Prostate gland (tissue), 2 donors: ENCODE measurements around the gene GNB3. TPM values are rescaled to one million over a fixed set of nuclear protein-coding genes. Genes with fewer than 3 reads are reported as not detected.

Experiments
- DNase-seq: peaks from one replicate; pipeline ENCODE4 v3.0.0-alpha.2; 2019; ENCODE audit warnings: low spot score
- H3K27ac ChIP-seq, 2 donors: fragments of 200-600 bp; sonication (generic); 2 replicates each; pipeline ENCODE4 v1.5.1; 2017 to 2019
- H3K27me3 ChIP-seq: fragments of 200-600 bp; sonication (generic); replicated peaks from 2 replicates; pipeline ENCODE4 v1.5.1; 2019; ENCODE audit not compliant: insufficient read depth
- H3K36me3 ChIP-seq, 2 donors: fragments of 200-600 bp; sonication (generic); 1 replicate in 1 of 2; 2 replicates in 1 of 2; pipeline versions ENCODE4 v1.5.1 to v1.8.1; 2017 to 2019
- H3K4me1 ChIP-seq: fragments of 200-600 bp; sonication (generic); replicated peaks from 2 replicates; pipeline ENCODE4 v1.5.1; 2019
- H3K4me3 ChIP-seq, 2 donors: fragments of 200-600 bp; sonication (generic); 2 replicates each; pipeline ENCODE4 v1.5.1; 2017 to 2019
- H3K9me3 ChIP-seq: fragments of 200-600 bp; sonication (generic); 2 replicates; pipeline ENCODE4 v1.5.1; 2017
- POLR2A ChIP-seq: fragments of 450-650 bp; IDR thresholded peaks from one replicate; pipeline ENCODE4 v1.6.1; 2016; ENCODE audit warnings: antibody characterized with exemption, mild to moderate bottlenecking
- POLR2AphosphoS5 ChIP-seq: sonication (generic); formaldehyde crosslinking; IDR thresholded peaks from one replicate; pipeline ENCODE4 v1.6.1; 2017; ENCODE audit warnings: antibody characterized with exemption
- WGBS: methylation state at CpG from one replicate; pipeline ENCODE4 v1.1.5; 2018; 5-methylcytosine and 5-hydroxymethylcytosine counted together
- intact Hi-C: fragments of 100-400 bp; cut with DNase I; formaldehyde crosslinking; loops from one replicate; pipeline ENCODE4 v1.14.2; 2022
- total RNA-seq, 2 donors: library from RNA; depleted of rRNA; stranded (reverse); fragments of >200 nt; gene quantifications; one replicate each; pipeline ENCODE4 v1.1.0, GENCODE V29; 2016
- TF ChIP-seq, protein P1 (sequence below), 4 experiments: fragments of 200-600 bp in 2 of 4; fragments of 450-650 bp in 2 of 4; sonication (generic) in 2 of 4; IDR thresholded peaks; 1 replicate in 3 of 4; 2 replicates in 1 of 4; pipeline ENCODE4 v1.5.1; 2016 to 2019; ENCODE audit warnings: antibody characterized with exemption in 4 of 4, mild to moderate bottlenecking in 2 of 4, moderate library complexity in 2 of 4

GNB3 gene
- total RNA-seq, 2 donors from 2014 or later = 2.3 to 2.4 TPM

DNA sequence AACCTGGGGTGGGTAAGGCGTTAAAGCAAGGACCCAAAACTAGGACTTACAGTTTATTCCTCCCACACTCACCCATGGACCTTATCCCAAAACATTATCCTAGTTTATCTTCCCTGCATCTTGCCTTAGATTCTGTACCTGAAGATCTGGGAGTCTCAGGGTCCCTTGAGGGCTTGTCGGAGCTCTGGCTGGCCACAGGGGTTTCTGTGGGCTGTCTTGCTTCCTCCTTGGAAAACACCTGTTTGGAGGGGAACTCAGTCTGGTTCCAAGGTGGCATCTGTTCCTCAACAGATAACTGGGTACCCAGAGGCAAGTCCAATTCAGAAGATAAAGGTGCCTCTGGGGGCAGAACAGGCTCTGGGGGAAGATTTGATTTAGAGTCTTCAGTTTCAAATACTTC lies 8.7 kb downstream of the GNB3 start:
- intact Hi-C loops = no loop called here
- DNase-seq = no peak
- Histone ChIP-seq H3K4me1 (peaks cover 12% of the 10 kb centered on the region), H3K4me3 (no peak overlapping the region), H3K27ac (no peak overlapping the region), H3K27me3 (no peaks in the 10 kb centered on the region), H3K36me3 (no peaks in the 10 kb centered on the region), H3K9me3 (no peaks in the 10 kb centered on the region)
- 85% methylated on average over 2 of the region's 2 CpGs for WGBS
- no peak for TF ChIP-seq POLR2A
- no peak for TF ChIP-seq POLR2AphosphoS5
- TF ChIP-seq, protein P1, sequence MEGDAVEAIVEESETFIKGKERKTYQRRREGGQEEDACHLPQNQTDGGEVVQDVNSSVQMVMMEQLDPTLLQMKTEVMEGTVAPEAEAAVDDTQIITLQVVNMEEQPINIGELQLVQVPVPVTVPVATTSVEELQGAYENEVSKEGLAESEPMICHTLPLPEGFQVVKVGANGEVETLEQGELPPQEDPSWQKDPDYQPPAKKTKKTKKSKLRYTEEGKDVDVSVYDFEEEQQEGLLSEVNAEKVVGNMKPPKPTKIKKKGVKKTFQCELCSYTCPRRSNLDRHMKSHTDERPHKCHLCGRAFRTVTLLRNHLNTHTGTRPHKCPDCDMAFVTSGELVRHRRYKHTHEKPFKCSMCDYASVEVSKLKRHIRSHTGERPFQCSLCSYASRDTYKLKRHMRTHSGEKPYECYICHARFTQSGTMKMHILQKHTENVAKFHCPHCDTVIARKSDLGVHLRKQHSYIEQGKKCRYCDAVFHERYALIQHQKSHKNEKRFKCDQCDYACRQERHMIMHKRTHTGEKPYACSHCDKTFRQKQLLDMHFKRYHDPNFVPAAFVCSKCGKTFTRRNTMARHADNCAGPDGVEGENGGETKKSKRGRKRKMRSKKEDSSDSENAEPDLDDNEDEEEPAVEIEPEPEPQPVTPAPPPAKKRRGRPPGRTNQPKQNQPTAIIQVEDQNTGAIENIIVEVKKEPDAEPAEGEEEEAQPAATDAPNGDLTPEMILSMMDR (IDR thresholded peaks at IDR 0.05) = no peak

DNA sequence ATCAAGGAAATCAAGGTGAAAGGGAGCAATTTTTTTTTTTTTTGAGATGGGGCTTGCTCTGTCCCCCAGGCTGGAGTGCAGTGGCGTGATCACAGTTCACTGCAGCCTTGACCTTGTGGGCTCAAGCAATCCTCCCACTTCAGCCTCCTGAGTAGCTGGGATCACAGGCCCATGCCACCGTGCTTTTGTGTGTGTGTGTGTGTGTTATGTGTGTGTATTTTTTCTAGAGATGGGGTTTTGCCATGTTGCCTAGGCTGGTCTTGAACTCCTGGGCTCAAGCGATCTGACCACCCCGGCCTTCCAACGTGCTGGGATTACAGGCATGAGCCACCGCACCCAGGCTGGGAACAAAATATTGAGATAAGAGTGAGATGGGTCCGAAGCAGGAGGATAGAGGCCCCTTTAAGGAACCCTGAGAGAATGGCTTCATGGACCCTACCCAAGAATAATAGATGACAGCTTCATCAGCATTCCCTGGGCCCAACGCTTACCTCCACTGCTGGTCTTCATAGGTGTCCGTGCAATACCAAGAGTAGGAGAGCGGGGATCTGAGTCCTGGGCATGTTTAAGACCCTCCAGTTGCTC lies 9.3 kb downstream of the GNB3 start:
- no peaks in the 10 kb centered on the region for H3K27me3 ChIP-seq
- DNase-seq = no peak
- WGBS = 66% methylated on average over 10 of the region's 10 CpGs
- no peaks in the 10 kb centered on the region for H3K9me3 ChIP-seq
- H3K4me3 ChIP-seq = no peak overlapping the region
- H3K4me1 ChIP-seq = peaks cover 12% of the 10 kb centered on the region
- TF ChIP-seq, protein P1 (IDR thresholded peaks at IDR 0.05) = no peak
- TF ChIP-seq POLR2A = no peak
- no peak overlapping the region for H3K27ac ChIP-seq
- intact Hi-C loops = no loop called here
- H3K36me3 ChIP-seq = no peaks in the 10 kb centered on the region

DNA sequence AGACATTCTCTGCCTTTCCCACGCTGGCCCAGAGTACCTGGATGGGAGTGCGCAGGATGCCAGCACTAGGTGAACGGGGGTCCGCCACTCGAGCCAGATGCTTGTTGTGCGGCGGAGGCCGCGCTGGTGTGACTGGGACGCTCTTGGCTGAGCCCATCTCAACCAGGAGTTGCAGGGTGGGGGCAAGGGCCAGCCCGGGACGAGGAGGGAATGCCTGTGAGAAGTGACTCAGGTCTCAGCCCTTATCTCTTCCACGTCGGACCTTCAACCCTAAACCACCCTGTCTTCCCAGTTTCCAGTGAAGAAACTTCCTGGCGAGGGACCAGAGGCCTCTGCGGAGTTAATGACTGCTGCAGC lies 10.0 kb downstream of the GNB3 start:
- DNase-seq = no peak
- peaks cover 12% of the 10 kb centered on the region for H3K4me1 ChIP-seq
- no peaks in the 10 kb centered on the region for H3K27me3 ChIP-seq
- no peak for TF ChIP-seq POLR2AphosphoS5
- TF ChIP-seq, protein P1 (IDR thresholded peaks at IDR 0.05) = no peak
- TF ChIP-seq POLR2A = no peak
- no peak overlapping the region for H3K4me3 ChIP-seq
- no peaks in the 10 kb centered on the region for H3K36me3 ChIP-seq
- intact Hi-C loops = no loop called here
- 31% methylated on average over 16 of the region's 16 CpGs for WGBS
- no peaks in the 10 kb centered on the region for H3K9me3 ChIP-seq
- peak overlapping the region in 1 of 2 donors; percentile 95 for H3K27ac ChIP-seq

DNA sequence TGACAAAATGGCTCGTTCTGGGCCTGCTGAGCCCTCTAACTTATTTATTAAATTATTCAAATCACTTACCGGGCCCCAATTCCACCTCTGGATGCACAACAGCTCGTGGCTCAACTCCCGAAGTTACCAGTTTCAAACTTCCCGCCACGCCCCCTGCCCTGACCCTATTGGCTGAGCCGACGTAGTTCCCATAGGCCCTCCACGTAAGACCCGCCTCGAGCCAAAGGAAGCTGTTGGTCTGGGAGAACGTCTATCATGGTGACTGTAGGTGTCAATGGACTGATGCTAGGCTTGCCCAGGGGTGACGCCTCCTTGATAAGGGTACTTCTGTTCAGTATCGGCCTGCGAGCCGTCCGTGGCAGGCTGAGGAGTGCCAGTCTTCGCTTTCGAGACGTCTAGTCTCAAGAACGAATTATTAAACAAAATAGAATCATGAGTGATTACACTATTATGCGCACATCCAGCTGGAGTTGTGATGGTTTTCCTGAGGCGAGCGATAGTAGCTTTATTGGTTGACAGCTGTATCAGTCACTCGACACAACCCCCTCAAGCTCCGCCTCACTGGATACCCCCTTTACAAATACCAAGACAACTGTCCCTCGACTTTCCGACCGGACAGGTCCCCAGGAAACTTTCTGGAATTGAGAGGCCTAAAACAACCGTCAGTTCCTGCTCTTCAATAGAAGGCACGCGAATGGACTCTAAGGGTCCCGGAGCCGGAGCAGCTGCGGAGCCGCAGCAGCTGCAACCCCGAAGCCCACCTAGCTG lies 10.6 kb downstream of the GNB3 start, which contains the start of gene CDCA3:
CDCA3 (minus strand) TSS at position 134 of the 768 bp plus-strand sequence. CDS start 334 bp downstream, outside the sequence.
- peaks cover 12% of the 10 kb centered on the region for H3K4me1 ChIP-seq
- TF ChIP-seq, protein P1 (IDR thresholded peaks at IDR 0.05) = peak in 2 of 4 experiments; percentile 2 to 3
- TF ChIP-seq POLR2A (peak; percentile 53), POLR2AphosphoS5 (peak; percentile 93)
- peak; percentile 94 for DNase-seq
- H3K27ac ChIP-seq = peak within 1 kb of the TSS; percentile 83 to 95
- H3K27me3 ChIP-seq = no peaks in the 10 kb centered on the region
- WGBS = under 1% methylated on average over 37 of the region's 37 CpGs
- intact Hi-C loops = no loop called here
- H3K4me3 ChIP-seq = peak within 1 kb of the TSS; percentile 38 to 76
- H3K36me3 ChIP-seq = no peaks in the 10 kb centered on the region
- no peaks in the 10 kb centered on the region for H3K9me3 ChIP-seq
